AG09319 (cell line): ENCODE results near the gene TANC1.
A peak's percentile ranks its signal among the peaks of the same experiment; 100 is the strongest.

Source experiments
- DNase-seq: peaks from one replicate; pipeline ENCODE4 v3.0.0-alpha.2; 2010; ENCODE audit warnings: low read depth; ENCODE audit errors: extremely low read depth
- TF ChIP-seq, protein P1 (sequence below): IDR thresholded peaks from 2 replicates; pipeline ENCODE4 v1.5.1; 2011; ENCODE audit warnings: low read depth, mild to moderate bottlenecking, inconsistent platforms, low read length, moderate library complexity

TANC1 gene

DNA sequence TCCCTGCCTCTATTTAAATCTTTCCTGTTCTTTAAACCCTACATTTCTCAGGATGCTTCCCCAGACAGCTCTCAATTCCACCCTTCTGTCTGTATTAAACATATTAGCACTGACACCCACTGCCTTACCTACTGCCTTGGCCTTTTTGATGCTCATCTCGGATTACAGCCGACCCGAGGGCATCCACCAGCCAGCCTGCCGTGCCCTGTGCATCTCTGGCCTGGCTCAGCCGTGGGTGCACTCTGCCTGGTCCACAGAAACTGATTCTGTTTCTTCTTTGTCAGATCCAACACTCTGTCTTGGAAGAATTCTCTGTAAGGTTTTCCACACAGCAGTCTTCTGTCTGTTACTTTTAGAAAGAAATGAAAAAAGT is 27.2 kb downstream of the TANC1 start:
- no peak for DNase-seq

DNA sequence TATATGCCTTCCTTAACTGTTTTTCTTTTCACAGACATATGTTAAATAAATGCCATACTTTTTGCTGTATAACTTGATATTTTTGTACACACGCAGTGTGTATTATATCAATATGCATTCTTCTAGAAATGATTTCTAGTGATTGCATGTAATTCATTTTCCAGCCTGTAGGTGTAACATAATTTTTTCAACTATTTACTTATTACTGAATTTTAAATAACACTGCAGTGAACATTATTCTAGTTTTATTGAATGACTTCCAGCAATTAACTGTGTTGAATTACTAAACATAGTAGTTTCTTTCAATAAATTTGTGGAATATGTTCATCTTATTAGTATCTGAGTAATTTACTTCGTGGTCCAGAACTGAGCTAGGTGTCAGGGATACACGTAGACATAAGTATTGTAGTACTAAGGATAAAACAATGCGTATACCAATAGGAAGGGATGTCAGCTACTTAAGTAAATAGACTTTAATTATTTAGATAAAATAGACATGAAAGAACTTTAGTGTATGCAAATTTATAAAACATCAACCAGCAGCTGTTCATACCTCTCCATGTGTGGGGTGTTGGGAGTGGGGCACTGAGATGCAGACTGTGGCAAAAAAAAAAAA is 28.0 kb downstream of the TANC1 start:
- no peak for DNase-seq

More for the DNA sequence above, 27.2 kb downstream of the TANC1 start:
- TF ChIP-seq, protein P1, sequence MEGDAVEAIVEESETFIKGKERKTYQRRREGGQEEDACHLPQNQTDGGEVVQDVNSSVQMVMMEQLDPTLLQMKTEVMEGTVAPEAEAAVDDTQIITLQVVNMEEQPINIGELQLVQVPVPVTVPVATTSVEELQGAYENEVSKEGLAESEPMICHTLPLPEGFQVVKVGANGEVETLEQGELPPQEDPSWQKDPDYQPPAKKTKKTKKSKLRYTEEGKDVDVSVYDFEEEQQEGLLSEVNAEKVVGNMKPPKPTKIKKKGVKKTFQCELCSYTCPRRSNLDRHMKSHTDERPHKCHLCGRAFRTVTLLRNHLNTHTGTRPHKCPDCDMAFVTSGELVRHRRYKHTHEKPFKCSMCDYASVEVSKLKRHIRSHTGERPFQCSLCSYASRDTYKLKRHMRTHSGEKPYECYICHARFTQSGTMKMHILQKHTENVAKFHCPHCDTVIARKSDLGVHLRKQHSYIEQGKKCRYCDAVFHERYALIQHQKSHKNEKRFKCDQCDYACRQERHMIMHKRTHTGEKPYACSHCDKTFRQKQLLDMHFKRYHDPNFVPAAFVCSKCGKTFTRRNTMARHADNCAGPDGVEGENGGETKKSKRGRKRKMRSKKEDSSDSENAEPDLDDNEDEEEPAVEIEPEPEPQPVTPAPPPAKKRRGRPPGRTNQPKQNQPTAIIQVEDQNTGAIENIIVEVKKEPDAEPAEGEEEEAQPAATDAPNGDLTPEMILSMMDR, result no peak

DNA sequence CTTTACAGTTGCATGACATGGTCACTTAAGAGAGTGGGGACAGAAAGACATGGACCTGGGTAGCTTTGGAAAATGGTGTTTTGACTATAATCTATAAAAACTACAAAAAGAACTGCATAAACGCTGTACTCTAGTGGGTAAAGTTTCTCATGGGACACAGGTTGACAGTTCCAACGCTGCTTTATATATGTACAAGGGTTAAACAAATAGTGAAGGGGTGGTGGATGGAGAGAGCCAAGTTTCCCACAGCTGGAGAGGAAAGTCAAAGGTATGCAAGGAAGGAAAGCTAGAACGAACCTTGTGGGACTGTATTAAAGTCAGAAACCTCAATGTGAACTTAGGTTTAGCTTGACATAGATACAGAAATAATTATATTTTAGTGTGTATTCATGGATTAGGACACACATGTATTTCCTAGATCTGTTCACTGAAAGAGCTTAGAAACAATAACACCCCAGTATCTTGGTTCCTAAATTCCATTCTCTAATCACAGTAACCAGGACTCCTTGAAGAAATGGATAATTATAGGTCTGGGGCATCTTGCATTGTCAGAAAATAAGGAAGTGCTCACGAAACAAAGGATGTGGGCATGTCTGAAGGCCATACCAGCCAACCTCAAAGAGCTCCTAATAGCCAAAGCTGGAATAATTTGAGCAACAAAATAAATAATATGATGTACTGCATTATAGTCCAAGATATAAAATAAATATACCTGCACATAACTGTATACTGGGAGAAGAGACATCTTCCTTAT is 28.8 kb downstream of the TANC1 start:
- no peak for DNase-seq
- TF ChIP-seq, protein P1, result no peak

More for the DNA sequence above, 28.0 kb downstream of the TANC1 start:
- TF ChIP-seq, protein P1, result peak; percentile 8

DNA sequence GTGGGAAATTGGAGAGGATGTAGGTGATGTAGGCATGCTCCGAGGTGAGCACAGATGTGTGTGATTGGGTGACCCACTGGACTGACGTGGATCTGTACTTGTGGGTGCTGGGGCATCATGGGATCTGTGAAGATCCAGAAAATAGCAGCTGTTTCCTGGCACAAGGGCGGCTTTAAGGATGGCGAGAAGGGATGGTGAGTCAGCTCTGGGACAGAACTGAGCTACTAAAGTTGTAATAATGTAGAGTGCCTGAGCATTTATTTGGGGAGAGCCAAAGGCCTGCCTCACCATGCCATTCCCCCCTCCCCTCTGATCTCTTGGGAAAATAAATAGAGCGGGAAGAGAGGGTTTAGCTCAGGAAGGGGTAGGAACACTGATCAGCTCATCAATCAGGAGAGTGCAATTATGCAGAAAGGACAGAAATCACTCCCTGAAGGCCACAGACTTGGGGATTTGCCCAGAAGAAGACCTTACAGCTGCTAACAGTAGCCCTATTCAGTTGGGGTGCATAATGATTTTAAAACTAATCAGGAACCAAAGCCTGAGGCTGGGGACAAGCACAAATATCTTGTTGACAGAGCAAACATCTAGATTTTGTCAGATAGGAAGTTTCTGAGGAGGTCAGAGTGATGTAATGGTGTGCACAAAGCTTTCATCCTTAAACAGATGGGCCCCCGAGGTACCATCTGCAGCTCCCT is 30.3 kb downstream of the TANC1 start:
- TF ChIP-seq, protein P1, result no peak
- DNase-seq, result no peak

DNA sequence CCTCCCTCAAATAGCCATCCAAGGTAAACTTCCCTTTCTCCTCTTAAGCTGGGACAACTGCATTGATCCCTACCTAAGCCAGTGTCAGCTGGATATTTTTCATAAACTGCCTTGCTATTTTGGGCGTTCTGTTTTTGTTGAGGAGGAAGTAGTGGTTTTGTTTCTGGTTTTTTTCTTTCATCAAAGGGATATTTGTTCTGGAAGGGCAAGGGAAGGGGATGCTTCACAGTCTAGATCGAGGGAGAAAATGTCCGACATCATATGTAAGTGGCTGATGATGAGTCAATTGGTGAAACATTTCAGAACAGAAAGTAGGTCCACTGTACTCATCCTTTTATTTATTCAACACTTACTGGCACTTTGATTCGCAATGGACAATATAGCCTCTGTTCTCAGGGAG is 31.0 kb downstream of the TANC1 start:
- DNase-seq, result no peak
- TF ChIP-seq, protein P1, result no peak

DNA sequence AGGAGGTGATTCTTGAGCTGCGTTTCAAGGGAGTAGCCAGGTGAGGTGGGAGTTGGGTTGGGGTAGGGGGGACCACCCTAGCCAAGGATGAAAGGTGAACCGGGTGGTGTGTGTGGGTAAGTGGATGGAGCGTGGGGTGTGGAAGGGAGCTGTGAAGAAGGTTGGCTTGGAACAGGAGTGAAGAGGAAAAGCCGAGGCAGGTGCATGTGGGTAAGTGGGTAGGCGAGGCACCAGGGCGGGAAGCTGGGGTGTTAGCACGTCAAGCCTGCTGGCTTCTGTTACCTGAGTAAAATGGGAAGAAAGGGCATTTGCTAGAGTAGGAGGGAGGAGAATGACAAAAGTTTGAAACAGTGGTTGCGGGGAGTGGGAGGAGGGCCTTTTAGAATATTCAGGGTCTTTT is 31.6 kb downstream of the TANC1 start:
- DNase-seq, result no peak
- TF ChIP-seq, protein P1, result no peak
